C4-2B (cell line): ENCODE measurements around the gene DAPK1.

Experiments used
- ZFX ChIP-seq: fragments of 450-650 bp; IDR thresholded peaks from 2 replicates; pipeline ENCODE4 v1.6.1; 2017
- TF ChIP-seq, protein P1 (sequence below): fragments of 450-650 bp; conservative IDR thresholded peaks from 2 replicates; pipeline ENCODE4 v1.5.1; 2017; ENCODE audit warnings: mild to moderate bottlenecking

GRCh38 chr9:87712801-87713277, 215.2 kb downstream of the DAPK1 start:
- TF ChIP-seq, protein P1, sequence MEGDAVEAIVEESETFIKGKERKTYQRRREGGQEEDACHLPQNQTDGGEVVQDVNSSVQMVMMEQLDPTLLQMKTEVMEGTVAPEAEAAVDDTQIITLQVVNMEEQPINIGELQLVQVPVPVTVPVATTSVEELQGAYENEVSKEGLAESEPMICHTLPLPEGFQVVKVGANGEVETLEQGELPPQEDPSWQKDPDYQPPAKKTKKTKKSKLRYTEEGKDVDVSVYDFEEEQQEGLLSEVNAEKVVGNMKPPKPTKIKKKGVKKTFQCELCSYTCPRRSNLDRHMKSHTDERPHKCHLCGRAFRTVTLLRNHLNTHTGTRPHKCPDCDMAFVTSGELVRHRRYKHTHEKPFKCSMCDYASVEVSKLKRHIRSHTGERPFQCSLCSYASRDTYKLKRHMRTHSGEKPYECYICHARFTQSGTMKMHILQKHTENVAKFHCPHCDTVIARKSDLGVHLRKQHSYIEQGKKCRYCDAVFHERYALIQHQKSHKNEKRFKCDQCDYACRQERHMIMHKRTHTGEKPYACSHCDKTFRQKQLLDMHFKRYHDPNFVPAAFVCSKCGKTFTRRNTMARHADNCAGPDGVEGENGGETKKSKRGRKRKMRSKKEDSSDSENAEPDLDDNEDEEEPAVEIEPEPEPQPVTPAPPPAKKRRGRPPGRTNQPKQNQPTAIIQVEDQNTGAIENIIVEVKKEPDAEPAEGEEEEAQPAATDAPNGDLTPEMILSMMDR: no peak
- no peak for TF ChIP-seq ZFX
